Stimulated activated CD8-positive, alpha-beta memory T cell treated with anti-CD3 and anti-CD28 coated beads, Interleukin-12 subunit alpha, Interleukin-12 subunit beta, amount 100 ng/mL, for 1 hour (primary cell): ENCODE data around the gene SUPT3H.
"Not testable (repeated sequence)": the region's sequence is repeated elsewhere in the genome, so short reads cannot be mapped to it uniquely, and the experiment has no call there.

ENCODE experiments used
- DNase-seq: peaks from one replicate; pipeline ENCODE4 v3.0.0-alpha.2; 2020; ENCODE audit warnings: low read depth

SUPT3H gene

GRCh38 chr6:45323656-45324224, 54.0 kb downstream of the SUPT3H start:
- no peak for DNase-seq

GRCh38 chr6:45320349-45320748, 57.4 kb downstream of the SUPT3H start:
- DNase-seq, result no peak

DNA sequence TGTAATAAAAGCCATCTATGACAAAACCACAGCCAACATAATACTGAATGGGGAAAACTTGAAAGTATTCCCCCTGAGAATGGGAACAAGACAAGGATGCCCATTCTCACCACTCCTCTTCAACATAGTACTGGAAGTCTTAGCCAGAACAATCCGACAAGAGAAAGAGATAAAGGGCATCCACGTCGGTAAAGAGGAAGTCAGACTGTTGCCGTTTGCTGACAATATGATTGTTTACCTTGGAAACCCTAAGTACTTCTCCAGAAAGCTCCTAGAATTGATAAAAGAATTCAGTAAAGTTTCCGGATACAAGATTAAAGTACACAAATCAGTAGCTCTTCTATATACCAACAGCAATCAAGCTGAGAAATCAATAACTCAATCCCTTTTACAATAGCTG, 63.6 kb downstream of the SUPT3H start:
- no peak for DNase-seq

GRCh38 chr6:45310118-45310788, 67.5 kb downstream of the SUPT3H start:
- DNase-seq, result no peak

DNA sequence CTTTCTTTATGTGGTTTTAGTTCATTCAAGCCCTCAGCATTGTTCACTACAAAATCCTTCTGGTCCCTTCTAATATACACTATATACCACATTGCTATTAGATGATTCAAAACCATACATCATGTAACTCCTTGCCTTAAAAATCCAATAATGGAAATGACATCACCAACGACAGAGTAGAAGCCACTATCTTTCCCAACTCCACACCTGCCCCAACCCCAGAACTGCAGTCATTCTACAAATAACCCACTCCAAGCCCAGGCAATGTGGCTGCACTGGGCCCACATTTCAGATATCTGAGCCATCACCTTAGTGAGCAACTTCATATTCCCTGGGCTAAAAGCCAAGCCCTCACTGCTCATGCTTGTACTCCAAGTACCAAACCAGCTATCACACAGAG, 72.2 kb downstream of the SUPT3H start:
- DNase-seq, result no peak

DNA sequence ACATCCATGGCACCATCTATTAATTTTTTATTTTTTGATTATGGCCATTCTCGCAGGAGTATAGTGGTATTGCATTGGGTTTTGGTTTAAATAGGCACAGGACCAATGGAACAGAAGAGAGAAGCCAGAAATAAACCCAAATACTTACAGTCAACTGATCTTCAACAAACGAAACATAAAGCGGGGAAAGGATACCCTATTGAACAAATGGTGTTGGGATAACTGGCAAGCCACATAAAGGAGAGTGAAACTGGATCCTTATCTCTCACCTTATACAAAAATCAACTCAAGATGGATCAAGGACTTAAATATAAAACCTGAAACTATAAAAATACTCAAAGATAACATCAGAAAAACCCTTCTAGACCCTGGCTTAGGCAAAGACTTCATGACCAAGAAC, 74.9 kb downstream of the SUPT3H start:
- no peak for DNase-seq

DNA sequence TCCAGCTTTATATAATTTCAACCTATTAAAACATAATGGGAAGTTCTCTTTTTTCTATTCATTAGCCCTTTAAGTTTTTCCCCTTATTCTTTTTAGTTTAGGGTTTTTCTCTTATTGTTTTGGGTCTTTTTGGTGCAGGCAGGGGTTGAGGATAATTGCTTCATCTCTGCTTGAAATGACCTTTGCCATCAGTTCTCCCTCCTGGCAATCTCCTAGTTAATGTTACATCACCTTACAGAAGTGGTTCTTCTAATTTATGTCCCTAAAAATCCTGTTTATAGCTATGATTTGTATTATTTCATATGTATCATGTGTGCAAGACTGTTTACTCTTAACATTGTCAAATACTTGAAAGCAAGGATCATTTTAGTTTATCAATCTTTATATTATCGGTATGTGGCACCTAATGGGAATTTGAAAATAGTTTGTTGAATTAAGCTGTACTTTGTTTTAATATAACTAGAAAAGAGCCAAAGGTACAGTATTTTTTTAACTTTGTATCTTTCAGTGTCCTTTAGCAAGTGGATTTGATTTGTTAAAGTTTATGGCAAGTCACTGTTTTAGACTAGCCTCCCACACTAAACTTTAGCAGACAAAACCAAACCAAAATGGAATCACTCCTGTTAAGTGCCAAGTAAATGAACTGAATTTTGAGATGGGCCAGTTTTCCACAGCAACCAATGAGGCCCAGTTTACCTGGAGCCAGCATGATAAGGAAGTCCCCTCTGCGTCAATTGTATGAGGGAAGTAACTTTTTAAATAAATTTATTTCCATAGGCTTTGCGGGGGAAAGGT, 76.2 kb downstream of the SUPT3H start:
- no peak for DNase-seq

DNA sequence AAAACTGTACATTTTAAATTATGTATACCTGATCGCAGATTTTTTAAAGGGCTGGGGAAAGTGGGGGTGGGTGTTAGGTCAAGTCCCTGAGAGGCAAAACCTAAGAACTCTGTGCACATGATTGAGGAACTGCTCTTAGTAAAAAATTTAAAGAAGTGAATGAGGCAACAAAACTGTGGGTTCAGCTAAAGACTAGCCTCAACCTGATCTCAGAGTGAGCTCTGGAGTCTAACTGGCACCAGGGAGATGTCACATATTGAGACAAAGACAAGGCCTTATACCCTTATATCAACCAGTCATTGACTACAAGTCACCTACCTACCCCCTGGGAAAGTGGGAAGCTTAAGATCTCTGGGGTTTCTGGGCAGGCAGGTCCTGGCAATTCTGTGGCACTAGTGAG, 77.0 kb downstream of the SUPT3H start:
- DNase-seq, result no peak

- DNase-seq, result no peak
Observed at GRCh38 chr6:45299096-45299581, 78.6 kb downstream of the SUPT3H start.

GRCh38 chr6:45297320-45297719, 80.4 kb downstream of the SUPT3H start:
- DNase-seq, result no peak

- DNase-seq, result not testable (repeated sequence)
Observed at GRCh38 chr6:45294065-45294701, 83.6 kb downstream of the SUPT3H start.

DNA sequence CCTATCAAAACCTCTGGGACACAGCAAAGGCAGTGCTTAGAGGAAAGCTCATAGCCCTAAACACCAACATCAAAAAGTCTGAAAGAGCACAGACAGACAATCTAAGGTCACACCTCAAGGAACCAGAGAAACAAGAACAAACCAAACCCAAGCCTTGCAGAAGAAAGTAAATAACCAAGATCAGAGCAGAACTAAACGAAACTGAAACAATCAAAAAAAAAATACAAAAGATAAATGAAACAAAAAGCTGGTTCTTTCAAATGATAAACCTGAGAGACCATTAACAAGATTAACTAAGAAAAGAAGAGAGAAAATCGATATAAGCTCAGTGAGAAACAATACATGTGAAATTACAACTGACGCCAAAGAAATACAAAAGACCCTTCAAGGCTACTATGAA, 84.4 kb downstream of the SUPT3H start:
- no peak for DNase-seq

DNA sequence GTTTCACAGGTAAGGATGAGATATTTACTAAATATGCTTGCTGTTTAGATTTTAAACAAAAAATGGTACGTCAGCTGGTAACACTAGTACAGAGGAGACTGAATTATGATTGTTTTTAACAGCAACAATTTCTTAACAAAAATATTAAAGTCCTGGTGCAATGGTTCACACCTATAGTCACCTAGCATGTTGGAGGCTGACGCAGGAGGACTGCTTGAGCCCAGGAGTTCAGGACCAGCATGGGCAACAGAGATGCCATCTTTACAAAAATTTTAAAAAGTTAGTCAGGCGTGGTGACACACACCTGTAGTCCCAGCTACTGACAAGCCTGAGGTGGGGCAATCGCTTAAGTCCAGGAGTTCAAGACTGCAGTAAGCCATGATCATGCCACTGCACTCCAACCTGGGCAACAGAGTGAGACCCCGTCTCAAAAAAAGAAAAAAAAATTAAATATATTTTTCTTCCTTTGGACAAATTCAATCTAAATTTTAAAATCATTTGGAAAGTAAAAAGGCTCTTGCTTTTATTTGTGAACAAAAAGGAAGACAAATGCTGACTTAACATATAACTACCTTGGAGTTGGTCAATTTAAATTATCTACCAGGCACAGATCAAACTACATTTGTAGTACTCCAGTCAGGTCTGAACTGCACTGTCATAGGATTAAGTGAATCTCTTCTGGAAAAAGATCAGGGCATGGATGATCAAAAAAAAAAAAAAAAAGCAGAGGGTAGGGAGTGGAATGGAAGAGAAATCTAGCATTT, 87.8 kb downstream of the SUPT3H start:
- no peak for DNase-seq

GRCh38 chr6:45286707-45287106, 91.0 kb downstream of the SUPT3H start:
- not testable (repeated sequence) for DNase-seq

DNA sequence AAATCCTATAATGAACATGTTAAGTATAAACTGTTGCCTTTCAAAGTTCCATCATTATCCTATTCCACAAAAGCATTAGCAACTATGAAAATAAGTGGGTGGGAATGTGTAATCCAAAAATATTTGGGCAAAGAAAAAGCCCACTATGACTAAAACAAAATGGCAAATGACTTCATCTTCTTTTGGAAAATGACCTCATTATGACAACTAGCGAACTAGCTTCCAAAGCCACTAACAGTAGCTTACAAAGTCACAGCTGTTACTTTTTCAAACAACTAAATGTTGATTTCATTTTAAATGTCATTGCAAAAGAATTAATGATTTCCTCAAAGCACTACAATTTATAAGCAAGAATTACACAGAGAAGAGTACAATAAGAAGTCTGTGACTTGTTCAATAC, 99.4 kb downstream of the SUPT3H start:
- DNase-seq, result no peak

DNA sequence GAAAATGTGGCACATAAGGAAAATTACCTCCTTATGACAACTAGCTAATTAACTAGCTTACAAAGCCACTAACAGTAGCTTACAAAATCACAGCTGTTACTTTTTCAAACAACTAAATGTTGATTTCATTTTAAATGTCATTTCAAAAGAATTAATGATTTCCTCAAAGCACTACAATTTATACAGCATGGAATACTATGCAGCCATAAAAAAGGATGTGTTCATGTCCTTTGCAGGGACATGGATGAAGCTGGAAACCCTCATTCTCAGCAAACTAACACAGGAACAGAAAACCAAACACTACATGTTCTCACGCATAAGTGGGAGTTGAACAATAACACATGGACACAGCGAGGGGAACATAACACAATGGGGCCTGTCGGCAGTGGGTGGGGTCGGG, 100.0 kb downstream of the SUPT3H start:
- DNase-seq, result not testable (repeated sequence)

- DNase-seq, result no peak
Observed at GRCh38 chr6:45275358-45275757, 102.4 kb downstream of the SUPT3H start.

DNA sequence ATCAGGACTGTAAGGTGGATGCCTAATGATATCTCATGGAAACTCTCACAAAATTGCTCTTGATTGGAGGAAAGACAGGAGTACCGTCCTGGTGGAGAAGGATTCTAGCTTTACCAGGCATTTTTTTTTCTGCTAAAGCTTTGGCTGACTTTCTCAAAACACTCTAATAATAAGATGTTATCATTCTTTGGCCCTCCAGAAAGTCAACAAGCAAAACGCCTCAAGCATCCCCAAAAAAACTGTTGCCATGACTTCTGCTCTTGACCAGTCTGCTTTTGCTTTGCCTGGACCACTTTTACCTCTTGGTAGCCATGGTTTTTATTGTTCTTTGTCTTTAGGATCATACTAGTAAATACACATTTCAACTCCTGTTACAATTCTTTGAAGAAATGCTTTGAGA, 105.1 kb downstream of the SUPT3H start:
- no peak for DNase-seq

DNA sequence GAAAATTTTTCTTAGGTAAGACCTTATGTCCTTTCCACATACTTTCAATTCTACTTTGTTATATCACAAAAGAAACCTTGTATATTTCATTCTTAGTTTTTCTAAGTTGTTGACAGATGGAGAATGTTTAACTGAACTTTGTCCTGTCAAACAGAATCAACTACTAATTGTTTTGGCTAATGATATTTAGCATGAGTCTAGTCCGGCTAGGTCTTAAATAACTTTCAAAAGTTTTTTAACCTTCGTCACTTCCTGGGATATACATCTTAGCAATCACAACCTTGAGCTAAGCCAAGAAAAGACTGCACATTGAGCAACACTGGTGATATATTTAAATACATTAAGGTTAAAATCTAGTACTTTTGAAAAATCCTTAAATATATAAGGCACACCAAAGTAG, 112.5 kb downstream of the SUPT3H start:
- DNase-seq, result no peak

GRCh38 chr6:45260696-45261095, 117.0 kb downstream of the SUPT3H start:
- no peak for DNase-seq

DNA sequence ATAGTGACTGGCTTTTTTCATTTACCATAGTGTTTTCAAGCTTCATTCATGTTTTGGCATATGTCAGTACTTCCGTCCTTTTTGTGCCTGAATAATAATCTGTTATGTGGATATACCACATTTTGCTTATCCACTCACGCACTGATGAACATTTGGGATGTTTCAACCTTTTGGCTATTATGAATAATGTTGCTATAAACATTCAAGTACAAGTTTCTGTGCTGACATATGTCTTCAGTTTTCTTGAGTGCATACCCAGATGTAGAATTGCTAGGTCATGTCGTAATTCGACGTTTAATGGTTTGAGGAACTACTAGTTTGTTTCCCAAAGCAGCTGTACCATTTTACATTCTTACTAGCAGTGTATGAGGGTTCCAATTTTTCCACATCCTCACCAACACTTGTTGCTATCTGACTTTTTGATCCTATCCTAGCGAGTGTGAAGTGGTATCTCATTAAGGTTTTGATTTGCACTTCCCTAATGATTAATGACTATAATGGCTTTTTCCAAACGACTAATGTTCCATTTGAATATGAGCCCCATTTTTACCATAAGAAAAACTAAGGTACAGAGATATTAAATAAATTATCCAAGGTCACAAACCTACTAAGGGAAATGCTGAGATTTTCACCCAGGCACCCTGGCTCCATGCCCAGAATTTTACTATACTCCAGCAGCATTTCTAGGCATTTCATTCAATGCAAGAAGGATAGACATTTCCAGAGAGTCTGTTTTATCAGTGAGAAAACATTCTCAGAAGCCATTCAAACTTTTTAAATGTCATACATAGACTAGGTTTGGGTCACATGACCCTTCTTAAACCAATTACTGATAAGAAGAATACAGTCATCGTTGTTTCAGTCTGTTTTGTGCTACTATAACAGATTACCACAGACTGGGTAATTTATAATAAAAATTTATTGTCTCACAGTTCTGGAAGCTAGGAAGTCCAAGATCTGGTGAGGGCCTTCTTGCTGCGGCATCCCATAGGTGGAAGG, 120.7 kb downstream of the SUPT3H start:
- DNase-seq, result no peak
